GM12892 (cell line): ENCODE results near the gene CACNA1B.

Source experiments
- POLR2A ChIP-seq: IDR thresholded peaks from 2 replicates; pipeline ENCODE4 v1.6.1; 2011; ENCODE audit warnings: low read depth, low read length, control low read depth
- TAF1 ChIP-seq: IDR thresholded peaks from 2 replicates; pipeline ENCODE4 v1.6.1; 2011; ENCODE audit warnings: low read depth, mild to moderate bottlenecking, control low read depth, low read length, borderline replicate concordance

GRCh38 chr9:137955224-137955570 is 77.6 kb downstream of the CACNA1B start:
- TF ChIP-seq TAF1 (no peak), POLR2A (no peak)
